ENCODE results near the gene AP4S1. TPM values are rescaled to one million over a fixed set of nuclear protein-coding genes. Genes with fewer than 3 reads are reported as not detected.
"Not testable (repeated sequence)": the region's sequence is repeated elsewhere in the genome, so short reads cannot be mapped to it uniquely, and the experiment has no call there.

The AP4S1 gene
- total RNA-seq, 1 experiment from 2014 or later, result 7.2 TPM

- not testable (repeated sequence) for DNase-seq (ENCODE audit: low read depth)
Measured at GRCh38 chr14:31042893-31043292, 17.4 kb downstream of the AP4S1 start.

- no peak for DNase-seq (ENCODE audit: low read depth)
Measured at GRCh38 chr14:31043379-31043778, 17.9 kb downstream of the AP4S1 start.

GRCh38 chr14:31045501-31046080, 20.1 kb downstream of the AP4S1 start:
- no peak for DNase-seq (ENCODE audit: low read depth)

GRCh38 chr14:31047503-31047902, 22.1 kb downstream of the AP4S1 start:
- DNase-seq (ENCODE audit: low read depth), result no peak

- no peak for DNase-seq (ENCODE audit: low read depth)
Measured at GRCh38 chr14:31051023-31051422, 25.6 kb downstream of the AP4S1 start.

- no peak for DNase-seq (ENCODE audit: low read depth)
Measured at GRCh38 chr14:31051511-31051910, 26.1 kb downstream of the AP4S1 start.

GRCh38 chr14:31052905-31053586, 27.6 kb downstream of the AP4S1 start:
- DNase-seq (ENCODE audit: low read depth), result not testable (repeated sequence)

- no peak for DNase-seq (ENCODE audit: low read depth)
Measured at GRCh38 chr14:31057035-31057434, 31.6 kb downstream of the AP4S1 start.

- no peak for DNase-seq (ENCODE audit: low read depth)
Measured at GRCh38 chr14:31057701-31058364, 32.4 kb downstream of the AP4S1 start.

- peak; percentile 28 for DNase-seq (ENCODE audit: low read depth)
Measured at GRCh38 chr14:31059152-31059924, 33.9 kb downstream of the AP4S1 start.

- DNase-seq (ENCODE audit: low read depth), result no peak
Measured at GRCh38 chr14:31060253-31060875, 34.9 kb downstream of the AP4S1 start.

GRCh38 chr14:31062908-31063307, 37.5 kb downstream of the AP4S1 start:
- not testable (repeated sequence) for DNase-seq (ENCODE audit: low read depth)

- DNase-seq (ENCODE audit: low read depth), result no peak
Measured at GRCh38 chr14:31068235-31068634, 42.8 kb downstream of the AP4S1 start.

- DNase-seq (ENCODE audit: low read depth), result no peak
Measured at GRCh38 chr14:31069343-31069742, 43.9 kb downstream of the AP4S1 start.

GRCh38 chr14:31070431-31070830, 45.0 kb downstream of the AP4S1 start:
- DNase-seq (ENCODE audit: low read depth), result peak; percentile 73

GRCh38 chr14:31071151-31071550, 45.7 kb downstream of the AP4S1 start:
- no peak for DNase-seq (ENCODE audit: low read depth)

- DNase-seq (ENCODE audit: low read depth), result no peak
Measured at GRCh38 chr14:31075144-31075543, 49.7 kb downstream of the AP4S1 start.

GRCh38 chr14:31078766-31079165, 53.3 kb downstream of the AP4S1 start:
- DNase-seq (ENCODE audit: low read depth), result no peak

GRCh38 chr14:31080056-31080455, 54.6 kb downstream of the AP4S1 start:
- DNase-seq (ENCODE audit: low read depth), result peak; percentile 13

- no peak for DNase-seq (ENCODE audit: low read depth)
Measured at GRCh38 chr14:31080484-31080883, 55.0 kb downstream of the AP4S1 start.

- no peak for DNase-seq (ENCODE audit: low read depth)
Measured at GRCh38 chr14:31083781-31084180, 58.3 kb downstream of the AP4S1 start.
